ENCODE results near the gene COX17. TPM values are rescaled to one million over a fixed set of nuclear protein-coding genes. Genes with fewer than 3 reads are reported as not detected.

COX17 gene
- total RNA-seq, 4 donors from 2014 or later, result 16.2 to 43.1 (median 29.9) TPM

DNA sequence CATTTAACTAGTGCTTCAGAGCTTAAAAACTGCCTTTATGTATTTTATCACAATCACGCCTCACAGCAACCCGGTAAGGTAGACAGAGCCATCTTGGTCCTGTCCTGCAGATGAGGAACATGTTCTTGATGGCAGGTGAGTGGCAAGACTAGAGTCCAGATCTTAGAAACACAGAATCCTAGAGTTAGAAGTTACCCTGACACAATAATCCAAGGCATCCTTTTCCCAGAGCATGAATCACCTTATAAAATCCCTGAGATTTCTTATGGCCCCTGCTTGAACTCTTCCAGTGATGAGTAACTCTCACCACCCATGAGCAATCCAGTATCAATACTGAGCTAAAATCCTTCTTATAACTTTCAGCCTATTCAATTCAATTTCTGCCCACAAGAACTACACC lies 33.7 kb downstream of the COX17 start:
- intact Hi-C loops (cut with DNase I; ENCODE audit: low total_unique reads), result no loop called here
- 97 to 98% methylated on average over 2 of the region's 2 CpGs for WGBS, 2 donors
- no peak for DNase-seq (ENCODE audit: low spot score in 2 of 2)
- no peak overlapping the region for H3K4me3 ChIP-seq (ENCODE audit: low read depth, poor library complexity, severe bottlenecking)
- TF ChIP-seq, protein P1, sequence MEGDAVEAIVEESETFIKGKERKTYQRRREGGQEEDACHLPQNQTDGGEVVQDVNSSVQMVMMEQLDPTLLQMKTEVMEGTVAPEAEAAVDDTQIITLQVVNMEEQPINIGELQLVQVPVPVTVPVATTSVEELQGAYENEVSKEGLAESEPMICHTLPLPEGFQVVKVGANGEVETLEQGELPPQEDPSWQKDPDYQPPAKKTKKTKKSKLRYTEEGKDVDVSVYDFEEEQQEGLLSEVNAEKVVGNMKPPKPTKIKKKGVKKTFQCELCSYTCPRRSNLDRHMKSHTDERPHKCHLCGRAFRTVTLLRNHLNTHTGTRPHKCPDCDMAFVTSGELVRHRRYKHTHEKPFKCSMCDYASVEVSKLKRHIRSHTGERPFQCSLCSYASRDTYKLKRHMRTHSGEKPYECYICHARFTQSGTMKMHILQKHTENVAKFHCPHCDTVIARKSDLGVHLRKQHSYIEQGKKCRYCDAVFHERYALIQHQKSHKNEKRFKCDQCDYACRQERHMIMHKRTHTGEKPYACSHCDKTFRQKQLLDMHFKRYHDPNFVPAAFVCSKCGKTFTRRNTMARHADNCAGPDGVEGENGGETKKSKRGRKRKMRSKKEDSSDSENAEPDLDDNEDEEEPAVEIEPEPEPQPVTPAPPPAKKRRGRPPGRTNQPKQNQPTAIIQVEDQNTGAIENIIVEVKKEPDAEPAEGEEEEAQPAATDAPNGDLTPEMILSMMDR (IDR thresholded peaks at IDR 0.05), result no peak
- no peak for TF ChIP-seq POLR2A (IDR thresholded peaks at IDR 0.05)

DNA sequence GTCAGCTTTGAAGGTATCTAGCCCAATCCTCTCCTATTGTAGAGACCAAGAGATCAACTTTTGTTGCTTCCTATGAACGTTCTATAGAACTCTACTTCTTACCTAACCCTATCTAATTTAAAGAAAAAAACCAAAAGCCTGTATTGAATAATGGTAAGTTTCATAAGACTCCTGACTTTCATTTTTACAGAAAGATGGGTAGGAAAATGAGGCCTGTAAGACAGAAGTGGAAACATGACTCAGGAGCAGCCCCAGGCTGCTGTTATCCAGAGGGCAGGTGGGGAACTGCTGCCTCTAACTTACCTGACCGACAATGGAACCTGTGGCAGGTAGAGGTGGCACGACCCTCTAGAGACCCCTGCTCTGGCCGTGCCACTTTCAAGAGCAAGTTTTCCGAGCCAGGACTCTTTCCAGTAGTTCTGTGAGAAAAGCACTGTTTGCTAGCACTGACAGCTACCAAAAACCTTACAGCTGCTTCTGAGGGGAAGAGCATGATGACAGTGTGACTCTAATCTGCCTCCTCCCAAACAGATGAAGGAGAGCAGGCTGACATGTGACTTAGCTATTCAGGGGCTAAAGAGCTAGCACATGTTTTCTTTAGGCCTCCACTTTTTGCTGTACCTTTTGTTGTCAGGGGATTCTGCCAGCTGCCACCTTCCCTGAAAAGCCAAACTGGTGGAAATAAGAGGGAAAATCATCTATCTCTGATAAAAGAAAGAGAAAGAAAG lies 34.3 kb downstream of the COX17 start:
- WGBS, 2 donors, result 70 to 78% methylated on average over 5 of the region's 5 CpGs
- H3K4me3 ChIP-seq (ENCODE audit: low read depth, poor library complexity, severe bottlenecking), result no peak overlapping the region
- no peak for DNase-seq (ENCODE audit: low spot score in 2 of 2)
- no peak for TF ChIP-seq POLR2A (IDR thresholded peaks at IDR 0.05)
- TF ChIP-seq, protein P1 (IDR thresholded peaks at IDR 0.05), result no peak
- intact Hi-C loops (cut with DNase I; ENCODE audit: low total_unique reads), result no loop called here

DNA sequence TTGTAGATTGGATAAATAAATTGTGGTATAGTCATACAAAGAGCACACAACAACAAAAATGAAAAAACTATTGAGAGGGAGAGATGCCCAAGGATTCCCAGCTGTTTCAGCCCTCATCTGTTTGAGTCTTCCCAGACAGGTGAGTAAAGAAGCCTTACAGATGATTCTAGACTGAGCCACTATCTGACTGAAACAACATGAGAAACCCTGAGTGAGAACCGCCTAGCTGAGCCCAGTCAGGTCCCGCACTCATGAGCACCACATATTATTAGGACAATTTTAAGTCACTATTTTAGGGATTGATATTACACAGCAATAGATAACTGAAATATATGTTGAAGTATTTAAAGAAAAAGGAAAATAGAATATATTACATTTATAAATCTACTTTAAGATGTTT lies 35.8 kb downstream of the COX17 start:
- intact Hi-C loops (cut with DNase I; ENCODE audit: low total_unique reads), result no loop called here
- 95 to 96% methylated on average over 2 of the region's 2 CpGs for WGBS, 2 donors
- no peak overlapping the region for H3K4me3 ChIP-seq (ENCODE audit: low read depth, poor library complexity, severe bottlenecking)
- no peak for DNase-seq (ENCODE audit: low spot score in 2 of 2)
- TF ChIP-seq, protein P1 (IDR thresholded peaks at IDR 0.05), result no peak
- TF ChIP-seq POLR2A (IDR thresholded peaks at IDR 0.05), result no peak

DNA sequence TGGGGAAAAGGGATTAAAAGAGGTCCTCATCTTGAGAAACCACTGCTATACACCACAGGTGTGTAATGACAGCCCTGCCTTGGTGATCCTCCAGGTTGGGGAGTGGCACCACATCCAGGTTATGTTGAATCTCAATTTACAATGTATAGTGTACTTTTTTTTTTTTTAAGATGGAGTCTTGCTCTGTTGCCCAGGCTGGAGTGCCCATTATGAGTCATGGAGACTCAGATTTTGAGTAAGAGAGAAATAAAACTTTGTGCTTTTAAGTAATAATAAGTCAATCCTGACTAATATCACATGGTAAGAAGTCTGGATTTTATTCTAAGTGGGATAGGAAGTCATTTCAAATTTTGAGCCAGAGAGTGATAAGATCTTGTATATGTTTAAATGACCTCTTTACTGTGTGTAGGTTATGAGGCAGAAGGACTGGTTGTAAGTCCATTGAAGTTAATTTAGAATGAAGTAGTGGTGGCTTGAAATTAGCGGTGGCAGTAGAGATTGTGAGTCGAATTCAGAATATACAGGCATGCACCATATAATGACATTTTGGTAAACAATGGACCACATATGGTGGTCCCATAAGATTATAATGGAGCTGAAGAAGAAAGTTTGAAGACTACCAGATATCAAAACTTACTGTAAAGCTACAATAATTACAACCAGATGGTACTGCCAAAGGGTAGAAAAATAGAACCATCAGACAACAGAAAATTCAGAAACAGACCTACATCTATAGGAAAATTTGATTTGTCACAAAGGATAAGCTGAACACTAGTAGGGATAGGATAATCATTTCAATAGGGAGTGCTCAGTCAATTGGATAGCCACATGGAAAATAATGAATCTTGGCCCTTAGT lies 37.5 kb downstream of the COX17 start:
- intact Hi-C loops (cut with DNase I; ENCODE audit: low total_unique reads), result no loop called here
- 85 to 89% methylated on average over 2 of the region's 2 CpGs for WGBS, 2 donors
- TF ChIP-seq POLR2A (IDR thresholded peaks at IDR 0.05), result no peak
- TF ChIP-seq, protein P1 (IDR thresholded peaks at IDR 0.05), result no peak
- no peak for DNase-seq (ENCODE audit: low spot score in 2 of 2)
- H3K4me3 ChIP-seq (ENCODE audit: low read depth, poor library complexity, severe bottlenecking), result no peak overlapping the region

DNA sequence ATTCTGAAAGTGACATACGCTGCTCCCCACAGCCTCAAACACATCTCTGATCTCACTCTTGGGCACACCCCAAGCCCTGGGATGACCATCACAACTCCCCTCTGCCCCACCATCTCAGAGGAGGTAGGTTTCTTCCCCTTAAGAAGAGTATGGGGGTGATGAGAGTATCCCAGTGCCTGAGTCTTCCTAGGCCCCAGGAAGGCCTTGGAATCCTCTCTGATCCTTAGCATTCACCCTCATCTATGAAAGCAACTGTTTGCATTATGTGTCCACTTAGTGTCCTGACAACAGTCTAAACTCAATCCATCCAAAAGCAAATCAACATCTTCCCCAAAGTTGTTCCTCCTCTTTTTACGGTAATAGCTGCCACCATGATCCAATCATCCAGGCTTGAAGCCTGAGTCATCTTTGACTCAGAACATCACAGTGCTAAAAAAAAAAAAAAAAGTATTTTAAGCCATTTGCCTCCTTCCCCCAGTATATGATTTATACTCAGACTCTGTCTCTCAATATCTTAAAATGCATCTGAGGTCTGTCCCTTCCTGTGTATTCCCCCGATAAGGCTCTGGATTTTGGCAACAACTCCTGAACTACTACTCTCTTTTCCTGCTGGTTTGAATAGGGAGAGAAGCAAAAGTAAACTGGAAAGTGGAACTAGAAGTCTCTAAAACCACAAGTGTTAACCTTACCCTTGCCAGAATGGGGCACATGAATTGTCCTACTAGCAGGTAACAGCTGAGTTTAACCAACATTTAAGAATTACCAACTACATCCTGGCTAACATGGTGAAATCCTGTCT lies 39.3 kb downstream of the COX17 start:
- WGBS, 2 donors, result 62% methylated on average over 3 of the region's 3 CpGs
- intact Hi-C loops (cut with DNase I; ENCODE audit: low total_unique reads), result no loop called here
- TF ChIP-seq POLR2A (IDR thresholded peaks at IDR 0.05), result no peak
- TF ChIP-seq, protein P1 (IDR thresholded peaks at IDR 0.05), result no peak
- no peak for DNase-seq (ENCODE audit: low spot score in 2 of 2)
- H3K4me3 ChIP-seq (ENCODE audit: low read depth, poor library complexity, severe bottlenecking), result no peak overlapping the region

Data from lower leg skin (tissue), 4 donors.